Cardiac muscle cell (in vitro differentiated cells and primary cell): ENCODE measurements around the gene SLC45A2. TPM values are rescaled to one million over a fixed set of nuclear protein-coding genes. Genes with fewer than 3 reads are reported as not detected.
A peak's percentile ranks its signal among the peaks of the same experiment; 100 is the strongest.

Experiments used
- DNase-seq, 2 donors: peaks; one replicate each; pipeline versions ENCODE4 v3.0.0 to v3.0.0-alpha.2; 2010 to 2017; ENCODE audit warnings: low read depth in 1 of 2, low spot score in 1 of 2
- H3K27ac ChIP-seq: fragments of 200-600 bp; sonication (generic); 2 replicates; pipeline ENCODE4 v1.5.1; 2016
- H3K27me3 ChIP-seq: fragments of 200-600 bp; sonication (generic); 2 replicates; pipeline ENCODE4 v1.6.0; 2016; ENCODE audit warnings: control low read depth
- H3K36me3 ChIP-seq: fragments of 200-600 bp; sonication (generic); 2 replicates; pipeline ENCODE4 v1.5.1; 2016; ENCODE audit warnings: control low read depth
- H3K4me1 ChIP-seq: fragments of 200-600 bp; sonication (generic); 2 replicates; pipeline ENCODE4 v1.8.1; 2017; ENCODE audit warnings: low read depth, mild to moderate bottlenecking, mixed run types
- H3K4me3 ChIP-seq: fragments of 200-600 bp; sonication (generic); 2 replicates; pipeline ENCODE4 v1.5.1; 2016; ENCODE audit warnings: mild to moderate bottlenecking
- H3K9me3 ChIP-seq: fragments of 200-600 bp; sonication (generic); 2 replicates; pipeline ENCODE4 v1.5.1; 2017; ENCODE audit warnings: low read depth, mild to moderate bottlenecking, control low read depth
- CTCF ChIP-seq: IDR thresholded peaks from 2 replicates; pipeline ENCODE4 v1.5.1; 2012; ENCODE audit warnings: low read depth, mild to moderate bottlenecking, low read length
- polyA plus RNA-seq: library from polyadenylated mRNA; unstranded; fragments of >200 nt; fragmentation: Nextera tagmentation; extraction: Ambion mirVana; gene quantifications from 2 replicates; pipeline ENCODE4 v1.2.1, GENCODE V29; 2016
- total RNA-seq: library from RNA; depleted of rRNA; stranded (reverse); fragments of >200 nt; gene quantifications from 2 replicates; pipeline ENCODE4 v1.2.3, GENCODE V29; 2016

Gene SLC45A2
- total and polyA plus RNA-seq, 2 experiments from 2014 or later = 0.32 TPM; not detected in 1

DNA sequence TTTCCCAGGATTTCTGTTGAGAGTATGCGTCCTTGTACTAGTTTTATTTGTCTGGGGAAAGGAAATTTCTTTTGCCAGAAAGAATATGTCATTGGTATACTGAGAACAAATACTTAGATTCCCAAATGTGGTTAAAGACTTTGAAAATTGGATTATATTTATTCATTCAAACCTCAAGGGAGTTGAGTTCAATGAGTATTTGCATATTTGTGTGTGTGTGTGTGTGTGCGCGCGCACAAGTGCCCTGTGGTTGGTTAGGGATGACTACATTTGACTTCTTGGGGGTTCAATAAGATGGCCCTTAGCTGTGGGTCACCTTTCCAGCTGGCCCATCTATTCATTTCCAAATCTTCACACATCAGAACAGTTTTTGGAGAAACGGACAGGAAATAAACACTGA is 43.4 kb downstream of the SLC45A2 start:
- TF ChIP-seq CTCF = no peak
- peaks cover 26% of the 10 kb centered on the region for H3K27me3 ChIP-seq
- H3K4me1 ChIP-seq = no peaks in the 10 kb centered on the region
- no peak overlapping the region for H3K4me3 ChIP-seq
- H3K27ac ChIP-seq = no peak overlapping the region
- no peak for DNase-seq
- no peaks in the 10 kb centered on the region for H3K36me3 ChIP-seq
- no peaks in the 10 kb centered on the region for H3K9me3 ChIP-seq

- Histone ChIP-seq H3K4me3 (no peak overlapping the region), H3K4me1 (no peaks in the 10 kb centered on the region), H3K36me3 (no peaks in the 10 kb centered on the region), H3K27ac (no peak overlapping the region), H3K9me3 (no peaks in the 10 kb centered on the region), H3K27me3 (peaks cover 27% of the 10 kb centered on the region)
- no peak for TF ChIP-seq CTCF
- peak in 1 of 2 donors; percentile 75 for DNase-seq
These were observed 44.8 kb downstream of the SLC45A2 start for GRCh38 chr5:33939556-33940262.

- no peak for TF ChIP-seq CTCF
- Histone ChIP-seq H3K27me3 (peaks cover 27% of the 10 kb centered on the region), H3K36me3 (no peaks in the 10 kb centered on the region), H3K4me3 (no peak overlapping the region), H3K27ac (no peak overlapping the region), H3K4me1 (no peaks in the 10 kb centered on the region), H3K9me3 (no peaks in the 10 kb centered on the region)
- DNase-seq = no peak
These were observed 45.6 kb downstream of the SLC45A2 start for GRCh38 chr5:33938881-33939280.

- Histone ChIP-seq H3K27ac (no peak overlapping the region), H3K36me3 (no peaks in the 10 kb centered on the region), H3K4me3 (no peak overlapping the region), H3K4me1 (no peaks in the 10 kb centered on the region), H3K27me3 (peaks cover 27% of the 10 kb centered on the region), H3K9me3 (no peaks in the 10 kb centered on the region)
- TF ChIP-seq CTCF = no peak
- no peak for DNase-seq
These were observed 46.0 kb downstream of the SLC45A2 start for GRCh38 chr5:33938507-33938796.

- no peak overlapping the region for H3K27ac ChIP-seq
- no peaks in the 10 kb centered on the region for H3K4me1 ChIP-seq
- TF ChIP-seq CTCF = no peak
- peaks cover 27% of the 10 kb centered on the region for H3K27me3 ChIP-seq
- H3K36me3 ChIP-seq = no peaks in the 10 kb centered on the region
- H3K9me3 ChIP-seq = no peaks in the 10 kb centered on the region
- no peak overlapping the region for H3K4me3 ChIP-seq
- DNase-seq = no peak
These were observed 46.6 kb downstream of the SLC45A2 start for GRCh38 chr5:33937707-33938506.
